ENCODE measurements around the gene PEAK1. TPM values are rescaled to one million over a fixed set of nuclear protein-coding genes. Genes with fewer than 3 reads are reported as not detected.

PEAK1 gene
- total RNA-seq, 1 experiment from 2014 or later = 36.7 TPM

GRCh38 chr15:77208241-77208640 is 211.7 kb downstream of the PEAK1 start:
- no peak overlapping the region for H3K27ac ChIP-seq (ENCODE audit: low read depth, low read length, poor library complexity, severe bottlenecking)
- H3K4me3 ChIP-seq (ENCODE audit: low read depth, low read length, poor library complexity, severe bottlenecking) = no peak overlapping the region
- no peaks in the 10 kb centered on the region for H3K9me3 ChIP-seq (ENCODE audit: low read depth, low read length, poor library complexity, severe bottlenecking)
- no peaks in the 10 kb centered on the region for H3K27me3 ChIP-seq (replicated peaks; ENCODE audit: insufficient read depth, low read depth, low read length, poor library complexity)
- no TSS peak for BruUV-seq (replicated peaks)
- DNase-seq (ENCODE audit: low spot score) = no peak
- TF ChIP-seq, protein P1, sequence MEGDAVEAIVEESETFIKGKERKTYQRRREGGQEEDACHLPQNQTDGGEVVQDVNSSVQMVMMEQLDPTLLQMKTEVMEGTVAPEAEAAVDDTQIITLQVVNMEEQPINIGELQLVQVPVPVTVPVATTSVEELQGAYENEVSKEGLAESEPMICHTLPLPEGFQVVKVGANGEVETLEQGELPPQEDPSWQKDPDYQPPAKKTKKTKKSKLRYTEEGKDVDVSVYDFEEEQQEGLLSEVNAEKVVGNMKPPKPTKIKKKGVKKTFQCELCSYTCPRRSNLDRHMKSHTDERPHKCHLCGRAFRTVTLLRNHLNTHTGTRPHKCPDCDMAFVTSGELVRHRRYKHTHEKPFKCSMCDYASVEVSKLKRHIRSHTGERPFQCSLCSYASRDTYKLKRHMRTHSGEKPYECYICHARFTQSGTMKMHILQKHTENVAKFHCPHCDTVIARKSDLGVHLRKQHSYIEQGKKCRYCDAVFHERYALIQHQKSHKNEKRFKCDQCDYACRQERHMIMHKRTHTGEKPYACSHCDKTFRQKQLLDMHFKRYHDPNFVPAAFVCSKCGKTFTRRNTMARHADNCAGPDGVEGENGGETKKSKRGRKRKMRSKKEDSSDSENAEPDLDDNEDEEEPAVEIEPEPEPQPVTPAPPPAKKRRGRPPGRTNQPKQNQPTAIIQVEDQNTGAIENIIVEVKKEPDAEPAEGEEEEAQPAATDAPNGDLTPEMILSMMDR (conservative IDR thresholded peaks at IDR 0.05; ENCODE audit: low read depth, low read length) = no peak
- no peak for TF ChIP-seq EZH2 (IDR thresholded peaks at IDR 0.05; ENCODE audit: borderline replicate concordance, low read depth, low read length, poor library complexity, severe bottlenecking)
- ChIA-PET POLR2A (ENCODE audit: low non-redundant PET) (no interaction called here), CTCF (no interaction called here)
- peaks cover 13% of the 10 kb centered on the region for H3K4me1 ChIP-seq (ENCODE audit: insufficient read depth, low read length, poor library complexity, severe bottlenecking)
- intact Hi-C loops (cut with micrococcal nuclease; ENCODE audit: unreplicated experiment) = no loop called here
- H3K36me3 ChIP-seq (ENCODE audit: insufficient read depth, low read length, poor library complexity, severe bottlenecking) = no peaks in the 10 kb centered on the region

- TF ChIP-seq, protein P1 (conservative IDR thresholded peaks at IDR 0.05; ENCODE audit: low read depth, low read length) = no peak
- no peak for TF ChIP-seq EZH2 (IDR thresholded peaks at IDR 0.05; ENCODE audit: borderline replicate concordance, low read depth, low read length, poor library complexity, severe bottlenecking)
- Histone ChIP-seq H3K27me3 (replicated peaks; ENCODE audit: insufficient read depth, low read depth, low read length, poor library complexity) (no peaks in the 10 kb centered on the region), H3K27ac (ENCODE audit: low read depth, low read length, poor library complexity, severe bottlenecking) (no peak overlapping the region), H3K36me3 (ENCODE audit: insufficient read depth, low read length, poor library complexity, severe bottlenecking) (no peaks in the 10 kb centered on the region), H3K4me3 (ENCODE audit: low read depth, low read length, poor library complexity, severe bottlenecking) (no peak overlapping the region), H3K4me1 (ENCODE audit: insufficient read depth, low read length, poor library complexity, severe bottlenecking) (peaks cover 6% of the 10 kb centered on the region), H3K9me3 (ENCODE audit: low read depth, low read length, poor library complexity, severe bottlenecking) (no peaks in the 10 kb centered on the region)
- no peak for DNase-seq (ENCODE audit: low spot score)
- intact Hi-C loops (cut with micrococcal nuclease; ENCODE audit: unreplicated experiment) = no loop called here
- BruUV-seq (replicated peaks) = no TSS peak
- CTCF ChIA-PET = no interaction called here
- POLR2A ChIA-PET (ENCODE audit: low non-redundant PET) = no interaction called here
Measured at GRCh38 chr15:77201665-77202064, 218.2 kb downstream of the PEAK1 start.

DNA sequence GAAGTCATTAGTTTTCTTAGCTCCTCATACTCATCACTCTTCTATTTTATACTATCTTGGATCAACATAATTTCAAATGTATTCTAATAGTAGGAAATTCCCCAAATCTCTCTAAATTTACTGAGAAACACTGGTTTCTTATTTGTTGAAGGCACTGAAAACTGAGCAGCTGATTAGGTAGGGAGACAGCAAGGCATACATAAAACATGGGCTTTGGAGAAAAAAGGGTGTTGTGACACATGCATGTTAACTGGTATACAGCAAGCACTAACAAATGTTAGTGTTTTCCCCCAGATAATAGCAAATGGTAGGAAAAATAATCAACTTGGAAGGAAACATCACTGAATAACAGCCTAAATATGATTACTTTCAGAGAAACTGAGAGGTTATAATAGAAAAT is 223.5 kb downstream of the PEAK1 start:
- Histone ChIP-seq H3K9me3 (ENCODE audit: low read depth, low read length, poor library complexity, severe bottlenecking) (no peaks in the 10 kb centered on the region), H3K27me3 (replicated peaks; ENCODE audit: insufficient read depth, low read depth, low read length, poor library complexity) (no peaks in the 10 kb centered on the region), H3K4me1 (ENCODE audit: insufficient read depth, low read length, poor library complexity, severe bottlenecking) (no peaks in the 10 kb centered on the region), H3K36me3 (ENCODE audit: insufficient read depth, low read length, poor library complexity, severe bottlenecking) (no peaks in the 10 kb centered on the region), H3K4me3 (ENCODE audit: low read depth, low read length, poor library complexity, severe bottlenecking) (no peak overlapping the region), H3K27ac (ENCODE audit: low read depth, low read length, poor library complexity, severe bottlenecking) (no peak overlapping the region)
- intact Hi-C loops (cut with micrococcal nuclease; ENCODE audit: unreplicated experiment) = no loop called here
- TF ChIP-seq EZH2 (IDR thresholded peaks at IDR 0.05; ENCODE audit: borderline replicate concordance, low read depth, low read length, poor library complexity, severe bottlenecking) = no peak
- TF ChIP-seq, protein P1 (conservative IDR thresholded peaks at IDR 0.05; ENCODE audit: low read depth, low read length) = no peak
- CTCF ChIA-PET = no interaction called here
- POLR2A ChIA-PET (ENCODE audit: low non-redundant PET) = no interaction called here
- no peak for DNase-seq (ENCODE audit: low spot score)
- BruUV-seq (replicated peaks) = no TSS peak
